ENCODE measurements around the gene GPX3.

The GPX3 gene

GRCh38 chr5:151071021-151071420 lies 50.6 kb downstream of the GPX3 start:
- H3K9ac ChIP-seq (ENCODE audit: low read depth, low read length), result no peak overlapping the region
- H3K27ac ChIP-seq (ENCODE audit: low read depth, low read length), result no peak overlapping the region
- no peaks in the 10 kb centered on the region for H3K4me1 ChIP-seq (ENCODE audit: control insufficient read depth, insufficient read depth, low read length)
- H3K36me3 ChIP-seq (ENCODE audit: control insufficient read depth, insufficient read depth, low read length), result no peaks in the 10 kb centered on the region
- H3K9me3 ChIP-seq (ENCODE audit: control insufficient read depth, insufficient read depth, low read length), result no peaks in the 10 kb centered on the region
- no peak overlapping the region for H3K4me3 ChIP-seq (ENCODE audit: low read depth, low read length)
- no peaks in the 10 kb centered on the region for H3K27me3 ChIP-seq (ENCODE audit: control insufficient read depth, insufficient read depth, low read length)

- no peak overlapping the region for H3K9ac ChIP-seq (ENCODE audit: low read depth, low read length)
- H3K4me3 ChIP-seq (ENCODE audit: low read depth, low read length), result no peak overlapping the region
- H3K27ac ChIP-seq (ENCODE audit: low read depth, low read length), result no peak overlapping the region
- no peaks in the 10 kb centered on the region for H3K27me3 ChIP-seq (ENCODE audit: control insufficient read depth, insufficient read depth, low read length)
- H3K9me3 ChIP-seq (ENCODE audit: control insufficient read depth, insufficient read depth, low read length), result no peaks in the 10 kb centered on the region
- no peaks in the 10 kb centered on the region for H3K36me3 ChIP-seq (ENCODE audit: control insufficient read depth, insufficient read depth, low read length)
- H3K4me1 ChIP-seq (ENCODE audit: control insufficient read depth, insufficient read depth, low read length), result no peaks in the 10 kb centered on the region
Measured at GRCh38 chr5:151071848-151072629, 51.6 kb downstream of the GPX3 start.

GRCh38 chr5:151072630-151073025 lies 52.2 kb downstream of the GPX3 start:
- Histone ChIP-seq H3K27me3 (ENCODE audit: control insufficient read depth, insufficient read depth, low read length) (no peaks in the 10 kb centered on the region), H3K27ac (ENCODE audit: low read depth, low read length) (no peak overlapping the region), H3K9me3 (ENCODE audit: control insufficient read depth, insufficient read depth, low read length) (no peaks in the 10 kb centered on the region), H3K4me1 (ENCODE audit: control insufficient read depth, insufficient read depth, low read length) (no peaks in the 10 kb centered on the region), H3K9ac (ENCODE audit: low read depth, low read length) (no peak overlapping the region), H3K36me3 (ENCODE audit: control insufficient read depth, insufficient read depth, low read length) (no peaks in the 10 kb centered on the region), H3K4me3 (ENCODE audit: low read depth, low read length) (no peak overlapping the region)

- Histone ChIP-seq H3K9me3 (ENCODE audit: control insufficient read depth, insufficient read depth, low read length) (no peaks in the 10 kb centered on the region), H3K36me3 (ENCODE audit: control insufficient read depth, insufficient read depth, low read length) (no peaks in the 10 kb centered on the region), H3K9ac (ENCODE audit: low read depth, low read length) (no peak overlapping the region), H3K4me3 (ENCODE audit: low read depth, low read length) (no peak overlapping the region), H3K27ac (ENCODE audit: low read depth, low read length) (no peak overlapping the region), H3K27me3 (ENCODE audit: control insufficient read depth, insufficient read depth, low read length) (no peaks in the 10 kb centered on the region), H3K4me1 (ENCODE audit: control insufficient read depth, insufficient read depth, low read length) (no peaks in the 10 kb centered on the region)
Measured at GRCh38 chr5:151073280-151073679, 52.9 kb downstream of the GPX3 start.

GRCh38 chr5:151074557-151074956 lies 54.2 kb downstream of the GPX3 start:
- H3K9me3 ChIP-seq (ENCODE audit: control insufficient read depth, insufficient read depth, low read length), result no peaks in the 10 kb centered on the region
- no peak overlapping the region for H3K27ac ChIP-seq (ENCODE audit: low read depth, low read length)
- H3K9ac ChIP-seq (ENCODE audit: low read depth, low read length), result no peak overlapping the region
- no peaks in the 10 kb centered on the region for H3K36me3 ChIP-seq (ENCODE audit: control insufficient read depth, insufficient read depth, low read length)
- no peaks in the 10 kb centered on the region for H3K27me3 ChIP-seq (ENCODE audit: control insufficient read depth, insufficient read depth, low read length)
- H3K4me3 ChIP-seq (ENCODE audit: low read depth, low read length), result no peak overlapping the region
- H3K4me1 ChIP-seq (ENCODE audit: control insufficient read depth, insufficient read depth, low read length), result no peaks in the 10 kb centered on the region

DNA sequence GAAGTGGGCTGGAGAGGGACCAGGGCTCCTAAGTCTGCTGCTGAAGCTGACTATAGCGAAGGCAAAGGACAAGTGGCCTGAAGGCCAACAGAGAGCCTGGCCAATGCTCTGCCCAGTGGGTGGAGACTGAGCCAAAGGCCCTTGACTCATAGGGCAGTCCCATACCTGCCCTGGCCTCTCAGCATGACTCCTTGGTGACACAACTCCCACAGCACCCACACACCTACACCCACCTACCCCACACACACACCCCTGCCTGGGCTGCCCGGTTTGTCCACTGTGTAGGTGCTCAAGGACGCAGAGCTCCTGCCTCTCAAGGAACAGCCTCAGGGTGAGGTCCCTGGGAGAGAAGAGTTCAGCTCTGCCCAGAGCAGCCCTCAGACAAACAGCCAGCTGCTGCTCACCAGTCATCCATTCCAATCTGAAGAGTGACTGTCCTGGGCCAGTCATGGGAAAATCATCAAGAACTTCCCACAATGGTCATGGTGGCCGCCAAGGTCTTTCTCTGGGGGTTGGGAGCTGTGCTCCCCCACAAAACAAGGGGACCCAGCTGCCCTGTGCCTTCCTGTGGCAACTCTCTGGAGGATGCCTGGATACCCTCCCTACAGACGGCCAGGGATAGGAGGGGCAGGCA lies 55.4 kb downstream of the GPX3 start:
- Histone ChIP-seq H3K27me3 (ENCODE audit: control insufficient read depth, insufficient read depth, low read length) (no peaks in the 10 kb centered on the region), H3K27ac (ENCODE audit: low read depth, low read length) (no peak overlapping the region), H3K4me3 (ENCODE audit: low read depth, low read length) (no peak overlapping the region), H3K9me3 (ENCODE audit: control insufficient read depth, insufficient read depth, low read length) (no peaks in the 10 kb centered on the region), H3K9ac (ENCODE audit: low read depth, low read length) (no peak overlapping the region), H3K36me3 (ENCODE audit: control insufficient read depth, insufficient read depth, low read length) (no peaks in the 10 kb centered on the region), H3K4me1 (ENCODE audit: control insufficient read depth, insufficient read depth, low read length) (no peaks in the 10 kb centered on the region)

DNA sequence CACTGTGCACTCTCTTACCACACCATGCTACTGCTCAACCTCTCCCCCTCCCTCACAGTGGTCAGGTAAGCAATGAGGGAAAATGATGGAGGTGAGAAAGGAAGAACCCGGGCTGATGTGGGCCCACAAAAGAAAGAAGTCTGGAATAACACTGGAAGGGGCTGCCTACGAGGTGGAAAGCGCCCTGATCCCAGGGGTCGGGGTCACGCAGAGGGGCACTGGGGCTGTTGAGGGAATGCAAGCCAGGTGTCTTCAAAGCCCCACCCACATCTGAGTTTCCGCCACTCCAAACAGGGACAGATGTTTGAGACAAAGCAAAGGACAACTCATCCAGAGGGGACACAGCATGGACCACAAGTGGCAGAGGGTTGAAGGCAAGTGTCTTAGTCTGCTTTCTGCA lies 56.2 kb downstream of the GPX3 start:
- no peaks in the 10 kb centered on the region for H3K36me3 ChIP-seq (ENCODE audit: control insufficient read depth, insufficient read depth, low read length)
- H3K27me3 ChIP-seq (ENCODE audit: control insufficient read depth, insufficient read depth, low read length), result no peaks in the 10 kb centered on the region
- H3K27ac ChIP-seq (ENCODE audit: low read depth, low read length), result no peak overlapping the region
- H3K4me3 ChIP-seq (ENCODE audit: low read depth, low read length), result no peak overlapping the region
- H3K4me1 ChIP-seq (ENCODE audit: control insufficient read depth, insufficient read depth, low read length), result 0 out of 2 replicates have a peak, but pooled peaks cover 2% of the 10 kb centered on the region
- no peak overlapping the region for H3K9ac ChIP-seq (ENCODE audit: low read depth, low read length)
- H3K9me3 ChIP-seq (ENCODE audit: control insufficient read depth, insufficient read depth, low read length), result no peaks in the 10 kb centered on the region

GRCh38 chr5:151077419-151077818 lies 57.0 kb downstream of the GPX3 start:
- no peak overlapping the region for H3K27ac ChIP-seq (ENCODE audit: low read depth, low read length)
- peaks cover 10% of the 10 kb centered on the region; the same call in 1 of the 2 replicates for H3K4me1 ChIP-seq (ENCODE audit: control insufficient read depth, insufficient read depth, low read length)
- H3K9me3 ChIP-seq (ENCODE audit: control insufficient read depth, insufficient read depth, low read length), result no peaks in the 10 kb centered on the region
- no peak overlapping the region for H3K9ac ChIP-seq (ENCODE audit: low read depth, low read length)
- no peaks in the 10 kb centered on the region for H3K27me3 ChIP-seq (ENCODE audit: control insufficient read depth, insufficient read depth, low read length)
- no peaks in the 10 kb centered on the region for H3K36me3 ChIP-seq (ENCODE audit: control insufficient read depth, insufficient read depth, low read length)
- no peak overlapping the region for H3K4me3 ChIP-seq (ENCODE audit: low read depth, low read length)

DNA sequence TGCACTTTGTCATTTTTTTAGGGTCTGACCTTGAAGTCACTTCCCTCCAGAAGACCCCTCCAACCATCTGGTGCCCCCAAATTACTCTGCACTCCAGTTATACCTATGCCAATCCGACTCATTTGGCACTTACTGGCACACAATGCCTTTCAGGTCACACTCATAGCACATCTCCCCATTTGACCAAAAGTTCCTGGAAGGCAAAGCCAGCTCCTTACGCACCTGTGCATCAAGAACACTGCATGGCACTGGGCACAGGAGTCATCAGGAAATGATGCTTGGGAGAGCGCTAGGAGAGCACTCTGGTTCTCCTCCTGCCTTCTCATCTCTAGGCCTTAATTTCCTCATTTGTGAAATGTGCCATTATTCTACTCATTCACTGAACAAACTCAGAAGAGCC lies 57.6 kb downstream of the GPX3 start:
- Histone ChIP-seq H3K36me3 (ENCODE audit: control insufficient read depth, insufficient read depth, low read length) (no peaks in the 10 kb centered on the region), H3K4me1 (ENCODE audit: control insufficient read depth, insufficient read depth, low read length) (peaks cover 12% of the 10 kb centered on the region; the same call in 1 of the 2 replicates), H3K27ac (ENCODE audit: low read depth, low read length) (no peak overlapping the region), H3K4me3 (ENCODE audit: low read depth, low read length) (no peak overlapping the region), H3K27me3 (ENCODE audit: control insufficient read depth, insufficient read depth, low read length) (no peaks in the 10 kb centered on the region), H3K9ac (ENCODE audit: low read depth, low read length) (no peak overlapping the region), H3K9me3 (ENCODE audit: control insufficient read depth, insufficient read depth, low read length) (no peaks in the 10 kb centered on the region)
